Activated CD8-positive, alpha-beta memory T cell treated with anti-CD3 and anti-CD28 coated beads, Interleukin-2, amount 50 U/mL, for 48 hours (primary cell): ENCODE data around the gene MRE11.
"Not testable (repeated sequence)": the region's sequence is repeated elsewhere in the genome, so short reads cannot be mapped to it uniquely, and the experiment has no call there.

Experiments used
- DNase-seq: peaks from one replicate; pipeline ENCODE4 v3.0.0-alpha.2; 2020

MRE11 gene

DNA sequence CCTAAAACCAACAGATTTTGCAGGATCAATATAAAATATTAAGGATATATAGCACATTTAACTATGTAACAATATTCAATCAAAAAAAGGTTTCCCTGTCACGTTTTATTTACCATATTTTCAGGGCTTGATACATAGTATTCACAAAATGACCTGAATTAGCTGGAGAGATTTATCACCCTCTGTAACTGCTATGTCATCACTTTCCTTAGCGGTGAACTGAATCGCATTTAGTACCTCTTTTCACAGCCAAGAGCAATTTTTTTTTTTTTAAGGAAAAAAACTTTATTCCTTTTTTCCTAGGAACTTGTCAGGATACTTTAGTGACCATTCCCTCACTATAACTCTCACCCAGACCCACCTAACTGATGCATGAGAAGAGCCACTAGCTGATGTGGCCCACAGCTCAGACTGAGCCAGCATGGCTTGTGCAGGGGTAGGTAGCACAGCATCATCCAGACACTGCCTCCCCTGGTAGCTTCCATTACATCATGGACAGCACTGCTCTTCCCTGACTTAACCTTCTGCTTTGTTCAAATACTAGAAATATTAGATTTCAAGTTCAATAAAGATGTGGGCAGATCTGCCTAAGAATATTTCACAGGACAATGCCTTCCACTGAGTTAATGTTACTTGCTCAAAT is 75.4 kb downstream of the MRE11 start:
- DNase-seq, result no peak

DNA sequence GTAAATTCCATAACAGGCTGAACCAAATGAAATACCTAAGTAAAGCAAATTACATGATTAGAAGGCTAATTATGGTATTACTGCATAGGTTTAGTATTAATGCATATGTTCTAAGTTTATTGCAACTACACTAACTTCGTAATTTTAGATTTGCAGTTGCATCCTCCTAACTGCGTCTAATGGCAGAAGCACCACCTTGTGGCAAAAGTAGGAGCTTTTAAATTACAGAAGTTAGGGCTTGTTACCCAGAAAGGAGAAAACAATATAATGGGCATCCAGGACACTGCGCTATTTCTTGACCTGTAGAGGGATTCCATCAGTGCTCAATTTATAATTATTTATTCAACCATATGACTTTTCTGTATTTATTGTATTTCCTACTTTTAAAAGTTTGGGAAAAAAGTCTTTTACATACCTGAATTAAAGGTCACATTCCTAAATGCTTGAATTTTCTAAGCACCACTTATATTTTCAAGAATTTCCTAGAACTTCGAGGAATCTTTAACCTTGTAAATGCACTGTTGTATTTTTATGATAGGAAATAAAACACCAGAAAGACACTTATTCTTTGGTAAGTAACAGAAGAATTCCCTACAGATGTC is 76.2 kb downstream of the MRE11 start:
- no peak for DNase-seq

DNA sequence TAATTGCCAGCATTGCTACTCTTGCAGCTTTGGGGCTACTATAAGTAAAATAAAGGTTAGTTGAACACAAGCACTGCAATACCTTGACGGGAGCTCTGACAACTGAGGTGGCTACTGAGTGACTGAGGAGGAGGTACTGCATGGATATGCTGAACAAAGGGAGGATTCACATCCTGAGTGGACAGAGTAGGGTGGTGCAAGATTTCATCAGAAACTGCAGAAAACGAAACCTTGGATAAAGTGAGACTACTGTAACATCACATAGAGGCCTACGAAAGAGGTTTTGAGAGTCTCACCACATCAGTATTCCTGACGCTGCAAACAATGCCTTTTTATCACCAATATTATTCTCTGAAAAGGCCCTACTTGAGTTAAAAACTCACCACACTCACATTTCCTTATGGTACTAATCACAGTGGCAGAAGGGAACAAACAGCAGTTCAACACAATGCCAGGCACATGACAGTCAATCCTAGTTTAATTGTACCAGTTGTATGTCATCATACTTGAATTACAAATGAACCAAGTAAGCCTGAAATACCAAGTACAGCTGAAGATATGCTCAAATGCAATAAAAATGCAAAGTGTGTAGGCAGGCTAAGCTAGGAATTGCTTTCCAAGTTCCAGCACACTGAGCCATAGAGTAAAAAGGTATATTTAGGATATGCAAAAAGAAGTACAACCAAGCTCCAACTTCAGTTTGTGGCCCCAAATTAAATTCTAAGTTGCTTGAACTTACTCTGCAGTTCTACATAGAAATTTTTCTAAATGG is 88.4 kb downstream of the MRE11 start:
- DNase-seq, result no peak

DNA sequence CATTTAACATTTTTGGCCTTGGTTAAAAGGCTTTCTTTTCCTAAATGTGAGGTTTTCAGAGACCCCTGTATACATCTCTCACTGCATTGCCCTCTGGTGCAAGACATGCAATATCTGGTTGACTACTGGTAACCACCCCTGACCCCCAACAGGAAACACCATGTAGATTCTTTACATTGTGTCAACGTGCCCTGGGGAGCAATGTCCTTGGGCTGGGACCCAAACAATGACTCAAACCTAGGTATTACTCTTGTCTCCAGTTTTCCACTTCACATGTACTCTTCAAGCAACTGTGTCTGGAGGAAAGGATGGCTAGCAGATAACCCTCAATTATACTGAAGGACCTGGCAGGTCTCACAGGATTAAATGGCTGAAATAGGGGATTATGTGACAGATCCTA is 91.3 kb downstream of the MRE11 start:
- no peak for DNase-seq

DNA sequence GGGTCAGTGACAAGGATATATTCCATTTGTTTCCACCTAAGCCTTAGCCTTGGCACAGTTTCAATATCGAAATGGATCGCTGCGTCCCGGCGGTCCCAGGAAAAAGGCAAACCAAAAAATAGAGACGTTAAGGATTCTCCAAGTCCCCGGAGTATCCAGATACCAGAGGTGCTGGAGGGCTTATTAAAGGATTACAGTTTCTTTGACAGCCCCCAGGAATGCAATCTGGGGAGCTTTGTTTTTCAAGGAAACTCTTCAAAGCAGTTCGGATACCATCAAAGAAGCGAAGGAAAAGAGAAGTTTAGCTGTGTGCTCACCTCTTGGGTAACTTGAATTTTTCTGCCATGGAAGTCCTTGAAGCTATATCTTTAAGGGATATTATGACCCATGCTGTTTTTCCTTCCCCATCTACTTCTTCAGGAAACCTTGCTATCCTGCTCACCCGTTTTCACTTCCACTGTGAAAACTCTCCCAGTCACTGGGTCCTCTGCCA is 91.8 kb downstream of the MRE11 start:
- DNase-seq, result no peak

DNA sequence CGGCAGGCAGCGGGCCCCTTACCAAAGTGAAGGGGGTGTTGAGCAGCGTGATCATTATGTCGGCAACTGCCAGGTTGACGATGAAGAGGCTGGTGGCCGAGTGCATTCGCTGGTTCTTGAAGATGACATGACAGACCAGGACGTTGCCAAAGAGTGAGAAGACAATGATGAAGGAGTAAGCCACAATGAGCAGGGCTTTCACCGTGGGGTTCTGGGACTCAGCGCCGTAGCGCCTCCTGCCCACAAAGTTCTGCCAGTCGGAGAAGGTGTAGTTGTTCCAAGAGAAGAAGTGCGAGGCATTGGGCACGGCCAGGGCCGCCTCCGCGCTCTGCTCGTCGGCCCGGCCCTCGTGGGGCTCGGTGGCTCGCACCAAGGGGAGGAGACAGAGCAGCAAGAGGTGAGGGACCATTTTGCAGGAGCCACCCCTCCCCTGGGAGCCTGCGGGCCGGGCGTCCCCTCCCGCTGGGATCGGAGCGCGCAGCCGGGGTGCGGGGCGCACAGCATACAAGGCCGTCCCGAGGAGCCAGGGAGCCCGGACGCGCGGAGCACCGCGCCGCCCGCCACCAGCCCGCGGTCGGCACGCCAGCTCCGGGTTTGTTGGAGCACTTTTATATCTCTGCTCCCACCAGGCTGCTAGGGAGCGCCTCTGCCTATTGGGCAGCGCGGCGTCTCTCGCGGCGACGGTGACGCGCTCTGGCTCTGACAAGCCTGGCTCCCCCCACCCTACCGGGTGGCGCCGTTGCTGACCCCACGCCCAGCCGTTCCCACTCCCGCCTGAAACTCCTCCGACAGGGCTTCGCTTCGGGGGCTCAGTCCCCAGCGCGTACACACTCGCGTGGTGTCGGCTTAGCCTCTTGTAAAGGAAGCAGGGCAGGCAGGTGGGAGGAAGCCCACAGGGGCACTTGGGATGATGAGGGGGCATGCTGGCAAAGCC is 92.5 kb downstream of the MRE11 start, which contains the start of gene GPR83:
GPR83 (minus strand) TSS at position 581 of the 934 bp plus-strand sequence; CDS start at position 409, 172 bp downstream.
- no peak for DNase-seq

DNA sequence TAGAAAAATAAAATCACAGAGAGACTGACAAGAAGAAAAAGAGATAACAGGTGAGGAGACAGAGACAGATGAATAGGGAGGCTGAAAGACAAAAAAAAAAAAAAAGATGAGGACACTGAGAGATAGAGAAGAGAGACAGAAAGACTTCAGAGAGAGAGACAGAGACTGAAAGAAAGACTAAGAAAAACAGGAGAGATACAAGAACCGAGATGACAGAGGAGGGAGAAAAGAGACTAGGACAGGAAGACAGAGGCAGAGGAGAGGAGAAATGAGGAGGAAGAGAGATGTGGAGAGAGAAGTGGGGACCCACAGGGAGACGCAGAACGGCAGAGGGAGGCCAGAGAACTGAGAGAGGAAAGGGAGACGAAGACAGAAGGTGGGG is 93.2 kb downstream of the MRE11 start:
- DNase-seq, result no peak

DNA sequence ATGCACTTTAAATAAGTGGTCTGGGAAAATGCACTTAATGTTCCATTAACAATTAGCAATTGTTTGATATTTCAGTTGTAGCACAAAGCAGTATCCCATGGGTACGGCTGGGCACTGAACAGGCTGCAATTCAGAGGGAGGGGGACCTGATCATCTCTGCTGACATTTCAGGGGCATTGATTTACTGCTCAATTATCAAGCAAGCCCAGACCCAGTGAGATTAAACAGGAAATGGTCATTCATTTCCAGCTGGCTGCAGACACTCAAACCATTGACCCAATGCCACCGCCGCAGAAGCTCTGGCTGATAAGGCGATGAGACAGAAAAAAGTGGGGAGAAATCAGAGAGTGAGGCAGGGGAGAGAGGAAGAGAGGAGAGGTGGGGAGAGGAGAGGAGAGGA is 93.6 kb downstream of the MRE11 start:
- DNase-seq, result no peak

DNA sequence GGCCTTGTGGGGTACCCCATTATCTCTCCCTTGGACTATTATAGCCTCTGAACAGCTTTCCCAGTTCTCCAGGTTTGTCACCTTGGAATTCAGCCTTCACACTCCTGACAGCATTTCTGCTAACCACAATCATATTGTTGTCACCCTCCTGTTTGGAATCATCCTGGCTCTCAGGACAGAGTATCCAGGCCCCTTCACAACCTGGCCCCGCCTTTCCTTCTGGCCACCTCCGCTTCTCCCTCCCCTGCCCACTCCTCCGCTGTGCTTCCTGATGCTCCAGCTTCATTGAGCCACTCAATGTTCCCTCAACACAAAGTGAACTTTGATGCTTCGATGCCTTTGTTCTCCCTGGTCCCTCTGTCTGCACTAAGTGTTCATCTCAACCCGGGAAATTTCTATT is 95.5 kb downstream of the MRE11 start:
- no peak for DNase-seq

DNA sequence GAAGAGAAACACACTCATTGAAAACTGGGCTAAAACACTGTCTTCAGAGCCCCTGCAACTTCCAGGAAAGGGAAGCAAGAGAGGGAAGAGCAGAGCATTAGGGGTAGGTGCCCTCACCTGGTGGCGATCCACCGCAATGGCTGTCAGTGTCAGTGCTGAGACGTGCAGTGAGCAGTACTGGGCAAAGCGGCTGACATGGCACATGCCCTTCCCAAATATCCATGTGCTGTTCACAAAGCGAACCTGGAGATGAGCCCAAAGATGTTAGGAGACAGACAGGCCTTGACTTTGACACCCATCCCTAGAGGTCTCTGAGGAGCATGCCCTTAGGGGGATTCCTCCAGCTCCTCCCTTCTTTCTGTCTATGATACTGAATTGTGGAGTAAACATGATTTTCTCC is 97.4 kb downstream of the MRE11 start:
- DNase-seq, result no peak

DNA sequence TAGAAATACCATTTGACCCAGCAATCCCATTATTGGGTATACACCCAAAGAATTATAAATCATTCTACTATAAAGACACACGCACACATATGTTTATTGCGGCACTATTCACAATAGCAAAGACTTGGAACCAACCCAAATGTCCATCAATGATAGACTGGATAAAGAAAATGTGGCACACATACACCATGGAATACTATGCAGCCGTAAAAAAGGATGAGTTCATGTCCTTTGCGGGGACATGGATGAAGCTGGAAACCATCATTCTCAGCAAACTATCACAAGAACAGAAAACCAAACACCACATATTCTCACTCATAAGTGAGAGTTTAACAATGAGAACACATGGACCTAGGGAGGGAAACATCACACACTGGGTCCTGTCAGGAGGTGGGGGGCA is 101.7 kb downstream of the MRE11 start:
- DNase-seq, result not testable (repeated sequence)

DNA sequence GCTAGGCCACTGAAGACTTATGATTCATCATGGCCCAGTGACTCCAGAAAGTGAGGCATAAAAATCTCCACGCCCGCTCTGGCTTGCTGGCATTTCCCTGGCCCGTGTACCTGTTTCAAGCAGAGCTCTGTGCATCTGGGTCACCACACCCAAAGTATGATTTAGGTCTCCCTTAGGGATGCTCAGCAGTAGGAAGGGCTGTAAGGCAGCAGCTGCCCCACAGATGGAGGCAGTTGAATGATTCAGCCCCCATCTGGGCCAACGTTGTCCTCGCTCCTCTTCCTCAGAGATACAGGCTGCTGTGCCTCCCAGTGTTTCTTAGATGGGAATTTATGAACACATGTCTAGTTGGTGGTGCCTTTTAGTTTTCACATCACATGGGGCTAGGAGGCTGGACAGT is 114.0 kb downstream of the MRE11 start:
- DNase-seq, result no peak

DNA sequence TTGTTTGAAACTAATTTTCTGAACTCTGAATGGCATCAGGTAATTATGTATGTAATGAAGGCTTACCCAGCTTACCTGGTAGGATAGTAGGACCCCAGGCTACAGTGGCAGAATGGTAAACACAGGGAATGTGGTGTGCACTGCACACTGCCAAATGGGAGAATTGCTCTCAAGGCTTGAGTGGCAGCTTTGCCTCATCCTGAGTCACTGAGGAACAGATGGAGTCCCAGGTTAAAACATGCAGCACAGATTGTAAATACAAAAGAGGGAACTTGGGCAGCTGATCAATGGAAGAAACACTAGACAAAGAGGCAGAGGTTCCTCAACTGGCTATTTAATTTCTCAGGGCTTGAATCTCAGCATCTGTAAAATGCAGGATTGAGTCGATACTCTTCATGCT is 116.8 kb downstream of the MRE11 start:
- DNase-seq, result no peak

DNA sequence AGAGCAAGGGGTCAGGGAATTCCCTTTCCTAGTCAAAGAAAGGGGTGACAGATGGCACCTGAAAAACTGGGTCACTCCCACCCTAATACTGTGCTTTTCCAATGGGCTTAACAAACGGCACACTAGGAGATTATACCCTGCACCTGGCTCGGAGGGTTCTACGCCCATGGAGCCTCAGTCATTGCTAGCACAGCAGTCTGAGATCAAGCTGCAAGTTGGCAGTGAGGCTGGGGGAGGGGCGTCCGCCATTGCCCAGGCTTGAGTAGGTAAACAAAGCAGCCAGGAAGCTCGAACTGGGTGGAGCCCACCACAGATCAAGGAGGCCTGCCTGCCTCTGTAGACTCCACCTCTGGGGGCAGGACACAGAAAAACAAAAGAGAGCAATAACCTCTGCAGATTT is 123.1 kb downstream of the MRE11 start:
- not testable (repeated sequence) for DNase-seq
